Neural progenitor cell (in vitro differentiated cells): ENCODE measurements around the gene SCP2D1. TPM values are rescaled to one million over a fixed set of nuclear protein-coding genes. Genes with fewer than 3 reads are reported as not detected.

Experiments used
- DNase-seq: peaks from one replicate; pipeline ENCODE4 v3.0.0-alpha.2; 2016; ENCODE audit warnings: low spot score
- H2AFZ ChIP-seq: fragments of 200-600 bp; sonication (generic); replicated peaks from 2 replicates; pipeline ENCODE4 v1.6.1; 2016; ENCODE audit warnings: antibody characterized with exemption
- H3F3A ChIP-seq: fragments of 200-600 bp; sonication (generic); 2 replicates; pipeline ENCODE4 v1.6.1; 2016; ENCODE audit warnings: antibody characterized with exemption, low read depth
- H3K27ac ChIP-seq: fragments of 200-600 bp; sonication (generic); 2 replicates; pipeline ENCODE4 v1.5.1; 2016; ENCODE audit warnings: mild to moderate bottlenecking
- H3K27me3 ChIP-seq: fragments of 200-600 bp; sonication (generic); 2 replicates; pipeline ENCODE4 v1.6.1; 2016; ENCODE audit warnings: mild to moderate bottlenecking, moderate library complexity
- H3K36me3 ChIP-seq: fragments of 200-600 bp; sonication (generic); 2 replicates; pipeline ENCODE4 v1.5.1; 2016
- H3K4me1 ChIP-seq: fragments of 200-600 bp; sonication (generic); 2 replicates; pipeline ENCODE4 v1.6.1; 2016; ENCODE audit warnings: mixed run types
- H3K4me2 ChIP-seq: fragments of 200-600 bp; sonication (generic); 2 replicates; pipeline ENCODE4 v1.6.1; 2016
- H3K4me3 ChIP-seq: fragments of 200-600 bp; sonication (generic); 2 replicates; pipeline ENCODE4 v1.5.1; 2016
- H3K79me2 ChIP-seq: fragments of 200-600 bp; sonication (generic); 2 replicates; pipeline ENCODE4 v1.6.1; 2016; ENCODE audit warnings: low read depth
- H3K9ac ChIP-seq: fragments of 200-600 bp; sonication (generic); 2 replicates; pipeline ENCODE4 v1.6.1; 2016
- H3K9me3 ChIP-seq: fragments of 200-600 bp; sonication (generic); 2 replicates; pipeline ENCODE4 v1.5.1; 2016; ENCODE audit warnings: low read depth
- H4K20me1 ChIP-seq: fragments of 200-600 bp; sonication (generic); 2 replicates; pipeline ENCODE4 v1.6.1; 2016; ENCODE audit warnings: low read depth
- H3K27ac Mint-ChIP-seq: 3 replicates; pipeline ENCODE4 v1.8.0; 2021; ENCODE audit warnings: mixed read lengths
- H3K27me3 Mint-ChIP-seq: 2 replicates; pipeline ENCODE4 v1.8.0; 2022; ENCODE audit warnings: low read depth, mild to moderate bottlenecking, inconsistent platforms, moderate library complexity, mixed read lengths; ENCODE audit not compliant: insufficient read depth
- H3K36me3 Mint-ChIP-seq: 3 replicates; pipeline ENCODE4 v1.8.0; 2021; ENCODE audit warnings: mixed read lengths
- H3K4me1 Mint-ChIP-seq: 3 replicates; pipeline ENCODE4 v1.8.0; 2021; ENCODE audit warnings: mixed read lengths
- H3K4me3 Mint-ChIP-seq: 3 replicates; pipeline ENCODE4 v1.8.0; 2021; ENCODE audit warnings: mild to moderate bottlenecking, moderate library complexity, mixed read lengths
- H3K9me3 Mint-ChIP-seq: 3 replicates; pipeline ENCODE4 v1.8.0; 2020; ENCODE audit warnings: mixed read lengths
- CTCF ChIP-seq: fragments of 200-600 bp; sonication (generic); IDR thresholded peaks from 2 replicates; pipeline ENCODE4 v1.5.1; 2017; ENCODE audit warnings: antibody characterized with exemption, mild to moderate bottlenecking
- EZH2 ChIP-seq: fragments of 200-600 bp; sonication (generic); IDR thresholded peaks from 2 replicates; pipeline ENCODE4 v1.6.1; 2017; ENCODE audit warnings: antibody characterized with exemption, mild to moderate bottlenecking, moderate library complexity
- EZH2phosphoT487 ChIP-seq: fragments of 200-600 bp; sonication (generic); IDR thresholded peaks from 2 replicates; pipeline ENCODE4 v1.6.1; 2017; ENCODE audit warnings: antibody characterized with exemption
- total RNA-seq: library from RNA; depleted of rRNA; stranded (reverse); fragments of >200 nt; gene quantifications from 2 replicates; pipeline ENCODE4 v1.2.3, GENCODE V29; 2015; ENCODE audit warnings: low replicate concordance

Gene SCP2D1
- total RNA-seq, 1 donor from 2014 or later, result not detected

GRCh38 chr20:18849131-18849530 lies 35.5 kb downstream of the SCP2D1 start:
- H3K4me3 Mint-ChIP-seq, result no peak overlapping the region
- H3K4me3 ChIP-seq, result no peak overlapping the region
- H4K20me1 ChIP-seq, result no peaks in the 10 kb centered on the region
- DNase-seq, result peak; percentile 56
- TF ChIP-seq EZH2phosphoT487 (no peak), CTCF (no peak), EZH2 (no peak)
- no peak overlapping the region for H3K9ac ChIP-seq
- H3K27me3 ChIP-seq, result peaks cover 60% of the 10 kb centered on the region
- H3K9me3 ChIP-seq, result no peaks in the 10 kb centered on the region
- no peak overlapping the region for H3K27ac ChIP-seq
- peaks cover 8% of the 10 kb centered on the region for H3F3A ChIP-seq
- H3K27ac Mint-ChIP-seq, result no peak overlapping the region
- no peak overlapping the region for H2AFZ ChIP-seq
- no peaks in the 10 kb centered on the region for H3K9me3 Mint-ChIP-seq
- no peaks in the 10 kb centered on the region for H3K36me3 Mint-ChIP-seq
- peaks cover 5% of the 10 kb centered on the region for H3K27me3 Mint-ChIP-seq
- H3K36me3 ChIP-seq, result no peaks in the 10 kb centered on the region
- H3K79me2 ChIP-seq, result no peaks in the 10 kb centered on the region
- peaks cover 2% of the 10 kb centered on the region for H3K4me1 Mint-ChIP-seq
- peaks cover 12% of the 10 kb centered on the region for H3K4me1 ChIP-seq
- peak overlapping the region; percentile 33 for H3K4me2 ChIP-seq

GRCh38 chr20:18851629-18852028 lies 38.0 kb downstream of the SCP2D1 start:
- Mint-ChIP-seq H3K4me3 (no peak overlapping the region), H3K4me1 (peaks cover 2% of the 10 kb centered on the region), H3K27me3 (no peaks in the 10 kb centered on the region), H3K9me3 (peaks cover 3% of the 10 kb centered on the region), H3K36me3 (no peaks in the 10 kb centered on the region), H3K27ac (no peak overlapping the region)
- Histone ChIP-seq H3K4me2 (no peak overlapping the region), H3K4me3 (no peak overlapping the region), H3K27ac (no peak overlapping the region), H3F3A (peaks cover 8% of the 10 kb centered on the region), H3K9ac (no peak overlapping the region), H4K20me1 (no peaks in the 10 kb centered on the region), H3K36me3 (no peaks in the 10 kb centered on the region), H3K9me3 (no peaks in the 10 kb centered on the region), H2AFZ (no peak overlapping the region), H3K4me1 (peaks cover 14% of the 10 kb centered on the region), H3K79me2 (no peaks in the 10 kb centered on the region), H3K27me3 (peaks cover 84% of the 10 kb centered on the region)
- no peak for DNase-seq
- TF ChIP-seq EZH2 (no peak), EZH2phosphoT487 (no peak), CTCF (no peak)

- no peak for TF ChIP-seq EZH2
- no peak for TF ChIP-seq CTCF
- TF ChIP-seq EZH2phosphoT487, result no peak
- peaks cover 8% of the 10 kb centered on the region for H3F3A ChIP-seq
- H4K20me1 ChIP-seq, result no peaks in the 10 kb centered on the region
- H3K4me1 Mint-ChIP-seq, result peaks cover 2% of the 10 kb centered on the region
- peaks cover 5% of the 10 kb centered on the region for H3K9me3 Mint-ChIP-seq
- DNase-seq, result no peak
- peaks cover 91% of the 10 kb centered on the region for H3K27me3 ChIP-seq
- peaks cover 19% of the 10 kb centered on the region for H3K4me1 ChIP-seq
- no peak overlapping the region for H3K4me3 Mint-ChIP-seq
- no peaks in the 10 kb centered on the region for H3K79me2 ChIP-seq
- no peak overlapping the region for H2AFZ ChIP-seq
- H3K36me3 Mint-ChIP-seq, result no peaks in the 10 kb centered on the region
- H3K27ac ChIP-seq, result no peak overlapping the region
- H3K4me2 ChIP-seq, result no peak overlapping the region
- H3K36me3 ChIP-seq, result no peaks in the 10 kb centered on the region
- H3K9me3 ChIP-seq, result no peaks in the 10 kb centered on the region
- H3K27ac Mint-ChIP-seq, result no peak overlapping the region
- H3K4me3 ChIP-seq, result no peak overlapping the region
- H3K27me3 Mint-ChIP-seq, result no peaks in the 10 kb centered on the region
- no peak overlapping the region for H3K9ac ChIP-seq
Measured at GRCh38 chr20:18852318-18852717, 38.7 kb downstream of the SCP2D1 start.
